Measurements from ENCODE around the gene NOL3.

- TF ChIP-seq CTCF (IDR thresholded peaks at IDR 0.05; ENCODE audit: insufficient read depth, low read length) (no peak), REST (IDR thresholded peaks at IDR 0.05; ENCODE audit: insufficient replicate concordance, low read depth) (no peak)
Observed at GRCh38 chr16:67202956-67203493, 32.7 kb downstream of the NOL3 start.
